ENCODE measurements around the gene CHD8.

Gene CHD8

DNA sequence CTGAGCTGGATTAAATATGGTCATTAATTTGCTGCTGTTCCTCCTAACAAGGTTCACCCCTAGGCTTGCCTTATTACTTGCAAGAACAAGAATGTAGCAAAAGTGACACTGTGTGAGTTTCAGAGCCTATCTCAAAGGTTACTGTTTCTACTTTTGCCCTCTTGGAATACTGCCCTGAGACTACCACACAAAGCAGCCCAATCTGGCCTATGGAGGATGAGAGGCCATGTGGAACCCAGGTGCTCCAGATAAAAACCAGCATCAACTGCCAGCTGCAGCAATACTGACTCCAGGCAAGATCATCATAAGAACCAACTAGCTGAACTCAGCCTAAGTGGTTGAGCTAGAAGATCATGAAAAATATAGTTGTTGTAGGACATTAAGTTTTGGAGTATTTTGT, 49.7 kb downstream of the CHD8 start:
- Histone ChIP-seq H3K4me2 (ENCODE audit: low read depth, low read length, poor library complexity, severe bottlenecking) (no peak overlapping the region), H3K9ac (ENCODE audit: low read length) (no peak overlapping the region), H3K4me3 (ENCODE audit: insufficient read depth, low read length, poor library complexity, severe bottlenecking) (no peak overlapping the region), H4K20me1 (ENCODE audit: low read depth, low read length) (no peaks in the 10 kb centered on the region), H3F3A (ENCODE audit: insufficient read depth) (no peaks in the 10 kb centered on the region), H3K27ac (ENCODE audit: low read depth, low read length) (no peak overlapping the region), H3K9me3 (ENCODE audit: insufficient read depth, low read length) (no peaks in the 10 kb centered on the region), H3K36me3 (ENCODE audit: low read length) (peaks cover 76% of the 10 kb centered on the region), H3K27me3 (ENCODE audit: low read length) (no peaks in the 10 kb centered on the region), H2AFZ (ENCODE audit: low read depth, low read length, severe bottlenecking) (no peak overlapping the region), H3K79me2 (ENCODE audit: insufficient read depth, low read length) (no peaks in the 10 kb centered on the region), H3K9me2 (replicated peaks; ENCODE audit: insufficient read depth, low read length) (no peaks in the 10 kb centered on the region)
- no peak for TF ChIP-seq EZH2phosphoT487 (conservative IDR thresholded peaks at IDR 0.05; ENCODE audit: low read length)
- TF ChIP-seq, protein P1, sequence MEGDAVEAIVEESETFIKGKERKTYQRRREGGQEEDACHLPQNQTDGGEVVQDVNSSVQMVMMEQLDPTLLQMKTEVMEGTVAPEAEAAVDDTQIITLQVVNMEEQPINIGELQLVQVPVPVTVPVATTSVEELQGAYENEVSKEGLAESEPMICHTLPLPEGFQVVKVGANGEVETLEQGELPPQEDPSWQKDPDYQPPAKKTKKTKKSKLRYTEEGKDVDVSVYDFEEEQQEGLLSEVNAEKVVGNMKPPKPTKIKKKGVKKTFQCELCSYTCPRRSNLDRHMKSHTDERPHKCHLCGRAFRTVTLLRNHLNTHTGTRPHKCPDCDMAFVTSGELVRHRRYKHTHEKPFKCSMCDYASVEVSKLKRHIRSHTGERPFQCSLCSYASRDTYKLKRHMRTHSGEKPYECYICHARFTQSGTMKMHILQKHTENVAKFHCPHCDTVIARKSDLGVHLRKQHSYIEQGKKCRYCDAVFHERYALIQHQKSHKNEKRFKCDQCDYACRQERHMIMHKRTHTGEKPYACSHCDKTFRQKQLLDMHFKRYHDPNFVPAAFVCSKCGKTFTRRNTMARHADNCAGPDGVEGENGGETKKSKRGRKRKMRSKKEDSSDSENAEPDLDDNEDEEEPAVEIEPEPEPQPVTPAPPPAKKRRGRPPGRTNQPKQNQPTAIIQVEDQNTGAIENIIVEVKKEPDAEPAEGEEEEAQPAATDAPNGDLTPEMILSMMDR (IDR thresholded peaks at IDR 0.05; ENCODE audit: insufficient read depth, low read length, poor library complexity, severe bottlenecking) = no peak

DNA sequence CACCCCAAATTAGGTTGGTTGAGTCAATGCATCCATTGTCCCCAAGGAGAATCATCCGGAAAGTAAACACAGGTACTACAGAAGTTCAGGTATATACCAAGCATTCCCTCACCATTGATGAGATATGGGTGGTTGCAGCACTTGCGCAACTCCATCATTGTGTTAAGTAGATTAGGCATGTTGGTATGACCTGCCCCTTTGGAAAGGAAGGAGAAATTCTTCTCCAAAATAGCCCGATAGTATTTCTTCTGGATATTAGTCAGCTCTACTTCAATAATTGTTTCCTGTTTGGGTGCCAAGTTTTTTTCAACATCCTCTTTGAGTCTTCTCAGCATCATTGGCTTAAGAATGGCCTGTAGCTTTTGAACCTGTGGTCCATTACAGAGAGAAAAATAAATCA, 50.8 kb downstream of the CHD8 start:
- H3F3A ChIP-seq (ENCODE audit: insufficient read depth) = no peaks in the 10 kb centered on the region

DNA sequence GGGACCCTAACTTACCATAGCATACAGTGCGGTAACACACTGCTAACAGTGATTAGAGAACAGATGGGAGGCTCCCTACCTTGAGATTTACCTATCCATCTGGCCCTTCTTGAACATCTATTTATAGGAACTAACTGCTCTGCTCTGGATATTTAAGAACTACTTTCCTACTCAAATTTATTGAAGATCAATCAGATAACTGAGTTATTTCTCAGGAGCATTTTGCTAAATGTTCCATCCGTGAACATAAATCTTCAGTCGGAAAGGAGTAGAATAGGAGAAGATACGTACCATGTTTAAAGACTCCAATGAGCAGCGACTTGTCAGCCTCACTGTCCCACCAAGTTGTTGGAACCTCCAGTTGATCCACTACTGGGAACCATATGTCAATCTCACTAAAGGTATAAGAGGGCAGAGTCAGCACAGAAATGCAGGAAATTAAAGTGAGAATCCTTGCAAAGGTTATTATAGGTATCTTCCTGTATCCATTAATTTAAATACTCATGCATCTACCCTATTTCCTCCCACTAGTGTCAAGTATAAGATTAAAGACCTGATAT, 56.5 kb downstream of the CHD8 start:
- TF ChIP-seq, protein P1 (IDR thresholded peaks at IDR 0.05; ENCODE audit: insufficient read depth, low read length, poor library complexity, severe bottlenecking) = no peak
- no peak for TF ChIP-seq EZH2phosphoT487 (conservative IDR thresholded peaks at IDR 0.05; ENCODE audit: low read length)
- Histone ChIP-seq H2AFZ (ENCODE audit: low read depth, low read length, severe bottlenecking) (no peak overlapping the region), H3K4me2 (ENCODE audit: low read depth, low read length, poor library complexity, severe bottlenecking) (no peak overlapping the region), H3K36me3 (ENCODE audit: low read length) (peaks cover 70% of the 10 kb centered on the region), H3K27ac (ENCODE audit: low read depth, low read length) (no peak overlapping the region), H3K27me3 (ENCODE audit: low read length) (no peaks in the 10 kb centered on the region), H3K9ac (ENCODE audit: low read length) (no peak overlapping the region), H3F3A (ENCODE audit: insufficient read depth) (0 out of 2 replicates have a peak, but pooled peaks cover 4% of the 10 kb centered on the region), H3K79me2 (ENCODE audit: insufficient read depth, low read length) (no peaks in the 10 kb centered on the region), H3K9me3 (ENCODE audit: insufficient read depth, low read length) (no peaks in the 10 kb centered on the region), H3K4me3 (ENCODE audit: insufficient read depth, low read length, poor library complexity, severe bottlenecking) (no peak overlapping the region), H4K20me1 (ENCODE audit: low read depth, low read length) (no peaks in the 10 kb centered on the region), H3K9me2 (replicated peaks; ENCODE audit: insufficient read depth, low read length) (no peaks in the 10 kb centered on the region)

More for the DNA sequence above, 50.8 kb downstream of the CHD8 start:
- Histone ChIP-seq H3K4me2 (ENCODE audit: low read depth, low read length, poor library complexity, severe bottlenecking) (no peak overlapping the region), H3K9me2 (replicated peaks; ENCODE audit: insufficient read depth, low read length) (no peaks in the 10 kb centered on the region), H2AFZ (ENCODE audit: low read depth, low read length, severe bottlenecking) (no peak overlapping the region), H4K20me1 (ENCODE audit: low read depth, low read length) (no peaks in the 10 kb centered on the region), H3K27me3 (ENCODE audit: low read length) (no peaks in the 10 kb centered on the region), H3K4me3 (ENCODE audit: insufficient read depth, low read length, poor library complexity, severe bottlenecking) (no peak overlapping the region), H3K36me3 (ENCODE audit: low read length) (peaks cover 76% of the 10 kb centered on the region), H3K9me3 (ENCODE audit: insufficient read depth, low read length) (no peaks in the 10 kb centered on the region), H3K27ac (ENCODE audit: low read depth, low read length) (no peak overlapping the region), H3K9ac (ENCODE audit: low read length) (no peak overlapping the region), H3K79me2 (ENCODE audit: insufficient read depth, low read length) (no peaks in the 10 kb centered on the region)
- TF ChIP-seq EZH2phosphoT487 (conservative IDR thresholded peaks at IDR 0.05; ENCODE audit: low read length) = no peak
- TF ChIP-seq, protein P1 (IDR thresholded peaks at IDR 0.05; ENCODE audit: insufficient read depth, low read length, poor library complexity, severe bottlenecking) = no peak
